ENCODE results near the gene APOB. TPM values are rescaled to one million over a fixed set of nuclear protein-coding genes. Genes with fewer than 3 reads are reported as not detected.

APOB gene
- total and polyA plus RNA-seq, 2 of the 13 experiments (the other 11 are each of a cell fraction or from before 2014, with no cell fraction given), result 1,569 to 2,515 TPM

GRCh38 chr2:21055879-21056790 is 12.3 kb upstream of the APOB start (continued):
- TF ChIP-seq NRL (CRISPR knock-in tag; IDR thresholded peaks at IDR 0.05; ENCODE audit: borderline replicate concordance), result no peak
- peak; percentile 99 for TF ChIP-seq SALL1 (CRISPR knock-in tag; IDR thresholded peaks at IDR 0.05)
- TF ChIP-seq ZNF44 (CRISPR knock-in tag; IDR thresholded peaks at IDR 0.05), result peak; percentile 95
- TF ChIP-seq ZNF883 (CRISPR knock-in tag; IDR thresholded peaks at IDR 0.05; ENCODE audit: not compliant biosample characterization), result peak; percentile 61
- 0 out of 2 replicates have a peak, but pooled peaks have one; percentile 8 for TF ChIP-seq ZNF3 (CRISPR knock-in tag; IDR thresholded peaks at IDR 0.05)
- TF ChIP-seq NFYC (CRISPR knock-in tag; IDR thresholded peaks at IDR 0.05), result peak; percentile 48
- TF ChIP-seq, protein P1, sequence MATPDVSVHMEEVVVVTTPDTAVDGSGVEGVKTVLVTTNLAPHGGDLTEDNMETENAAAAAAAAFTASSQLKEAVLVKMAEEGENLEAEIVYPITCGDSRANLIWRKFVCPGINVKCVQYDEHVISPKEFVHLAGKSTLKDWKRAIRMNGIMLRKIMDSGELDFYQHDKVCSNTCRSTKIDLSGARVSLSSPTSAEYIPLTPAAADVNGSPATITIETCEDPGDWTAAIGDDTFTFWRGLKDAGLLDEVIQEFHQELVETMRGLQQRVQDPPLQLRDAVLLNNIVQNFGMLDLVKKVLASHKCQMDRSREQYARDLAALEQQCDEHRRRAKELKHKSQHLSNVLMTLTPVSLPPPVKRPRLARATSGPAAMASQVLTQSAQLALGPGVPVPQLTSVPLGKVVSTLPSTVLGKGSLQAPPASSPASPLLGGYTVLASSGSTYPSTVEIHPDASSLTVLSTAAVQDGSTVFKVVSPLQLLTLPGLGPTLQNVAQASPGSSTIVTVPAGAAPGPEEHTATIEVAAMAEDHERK (CRISPR knock-in tag; IDR thresholded peaks at IDR 0.05; ENCODE audit: low read depth), result peak; percentile 17; the same call in 1 of the 2 replicates
- TF ChIP-seq FIP1L1 (IDR thresholded peaks at IDR 0.05; ENCODE audit: borderline replicate concordance, insufficient read depth, low read depth, low read length), result no peak
- TF ChIP-seq ELF4 (CRISPR knock-in tag; IDR thresholded peaks at IDR 0.05; ENCODE audit: borderline replicate concordance), result peak; percentile 65; the same call in 1 of the 2 replicates
- TF ChIP-seq MED13 (CRISPR knock-in tag; IDR thresholded peaks at IDR 0.05), result peak; percentile 100
- TF ChIP-seq KLF9 (CRISPR knock-in tag; IDR thresholded peaks at IDR 0.05; ENCODE audit: low read depth), result peak; percentile 84
- TF ChIP-seq, protein P2, sequence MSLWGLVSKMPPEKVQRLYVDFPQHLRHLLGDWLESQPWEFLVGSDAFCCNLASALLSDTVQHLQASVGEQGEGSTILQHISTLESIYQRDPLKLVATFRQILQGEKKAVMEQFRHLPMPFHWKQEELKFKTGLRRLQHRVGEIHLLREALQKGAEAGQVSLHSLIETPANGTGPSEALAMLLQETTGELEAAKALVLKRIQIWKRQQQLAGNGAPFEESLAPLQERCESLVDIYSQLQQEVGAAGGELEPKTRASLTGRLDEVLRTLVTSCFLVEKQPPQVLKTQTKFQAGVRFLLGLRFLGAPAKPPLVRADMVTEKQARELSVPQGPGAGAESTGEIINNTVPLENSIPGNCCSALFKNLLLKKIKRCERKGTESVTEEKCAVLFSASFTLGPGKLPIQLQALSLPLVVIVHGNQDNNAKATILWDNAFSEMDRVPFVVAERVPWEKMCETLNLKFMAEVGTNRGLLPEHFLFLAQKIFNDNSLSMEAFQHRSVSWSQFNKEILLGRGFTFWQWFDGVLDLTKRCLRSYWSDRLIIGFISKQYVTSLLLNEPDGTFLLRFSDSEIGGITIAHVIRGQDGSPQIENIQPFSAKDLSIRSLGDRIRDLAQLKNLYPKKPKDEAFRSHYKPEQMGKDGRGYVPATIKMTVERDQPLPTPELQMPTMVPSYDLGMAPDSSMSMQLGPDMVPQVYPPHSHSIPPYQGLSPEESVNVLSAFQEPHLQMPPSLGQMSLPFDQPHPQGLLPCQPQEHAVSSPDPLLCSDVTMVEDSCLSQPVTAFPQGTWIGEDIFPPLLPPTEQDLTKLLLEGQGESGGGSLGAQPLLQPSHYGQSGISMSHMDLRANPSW (CRISPR knock-in tag; IDR thresholded peaks at IDR 0.05; ENCODE audit: borderline replicate concordance), result peak; percentile 98
- no peak for TF ChIP-seq CEBPZ (IDR thresholded peaks at IDR 0.05; ENCODE audit: low read length)
- peak; percentile 97 for TF ChIP-seq ELF3 (CRISPR knock-in tag; IDR thresholded peaks at IDR 0.05)
- no peak for TF ChIP-seq REL (CRISPR knock-in tag; conservative IDR thresholded peaks at IDR 0.05)
- TF ChIP-seq, protein P3, sequence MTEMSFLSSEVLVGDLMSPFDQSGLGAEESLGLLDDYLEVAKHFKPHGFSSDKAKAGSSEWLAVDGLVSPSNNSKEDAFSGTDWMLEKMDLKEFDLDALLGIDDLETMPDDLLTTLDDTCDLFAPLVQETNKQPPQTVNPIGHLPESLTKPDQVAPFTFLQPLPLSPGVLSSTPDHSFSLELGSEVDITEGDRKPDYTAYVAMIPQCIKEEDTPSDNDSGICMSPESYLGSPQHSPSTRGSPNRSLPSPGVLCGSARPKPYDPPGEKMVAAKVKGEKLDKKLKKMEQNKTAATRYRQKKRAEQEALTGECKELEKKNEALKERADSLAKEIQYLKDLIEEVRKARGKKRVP (CRISPR knock-in tag; IDR thresholded peaks at IDR 0.05), result peak in 1 of 2 experiments; percentile 82; a peak in 2 of 4 replicates
- TF ChIP-seq GLI4 (CRISPR knock-in tag; IDR thresholded peaks at IDR 0.05; ENCODE audit: borderline replicate concordance), result 0 out of 2 replicates have a peak, but pooled peaks have one; percentile 58
- TF ChIP-seq ZNF362 (CRISPR knock-in tag; IDR thresholded peaks at IDR 0.05; ENCODE audit: borderline replicate concordance), result peak; percentile 94

All from HepG2 (cell line).